Psoas muscle (tissue), 8 donors: ENCODE measurements around the gene AP1B1. TPM values are rescaled to one million over a fixed set of nuclear protein-coding genes. Genes with fewer than 3 reads are reported as not detected.

Experiments
- ATAC-seq, 4 donors: fragments of 200-7000 bp; cut with Tn5 transposase; one replicate each; pipeline ENCODE4 v1.9.1; 2020; ENCODE audit warnings: moderate library complexity in 3 of 4, mild to moderate bottlenecking in 2 of 4
- DNase-seq, 2 donors: peaks; one replicate each; pipeline ENCODE4 v3.0.0-alpha.2; 2020
- H3K27ac ChIP-seq: fragments of 200-600 bp; one replicate; pipeline ENCODE4 v1.8.0; 2022
- H3K27me3 ChIP-seq, 3 donors: fragments of 200-600 bp in 1 of 3; one replicate each; pipeline versions ENCODE4 v1.6.1 to v1.8.0; 2013 to 2022; ENCODE audit warnings: low read length in 2 of 3, mild to moderate bottlenecking in 2 of 3, moderate library complexity in 1 of 3; ENCODE audit not compliant: insufficient read depth in 3 of 3
- H3K36me3 ChIP-seq, 2 donors: fragments of 200-600 bp in 1 of 2; one replicate each; pipeline versions ENCODE4 v1.6.1 to v1.8.0; 2013 to 2022; ENCODE audit warnings: low read depth in 1 of 2, mild to moderate bottlenecking in 1 of 2, moderate library complexity in 1 of 2; ENCODE audit not compliant: insufficient read depth in 1 of 2
- H3K4me1 ChIP-seq: fragments of 200-600 bp; one replicate; pipeline ENCODE4 v1.8.0; 2022
- H3K4me3 ChIP-seq: fragments of 200-600 bp; one replicate; pipeline ENCODE4 v1.8.0; 2022; ENCODE audit warnings: mild to moderate bottlenecking
- H3K9me3 ChIP-seq: fragments of 200-600 bp; one replicate; pipeline ENCODE4 v1.8.0; 2022
- WGBS, 3 donors: extraction: QIAGEN DNeasy Blood & Tissue Kit; methylation state at CpG; one replicate each; pipeline versions ENCODE4 v1.1.6 to v1.1.7; 2013; 5-methylcytosine and 5-hydroxymethylcytosine counted together
- intact Hi-C, 2 donors: fragments of 100-400 bp; cut with DNase I; formaldehyde crosslinking; loops; one replicate each; pipeline versions ENCODE4 v1.11.0 to v1.14.2; 2022
- polyA plus RNA-seq, 3 donors: library from polyadenylated mRNA; stranded (reverse); fragments of 200-250 nt; gene quantifications; one replicate each; pipeline ENCODE4 v1.2.3, GENCODE V29; 2013
- total RNA-seq, 4 donors: library from RNA; stranded (reverse); fragmentation: NEBNext Ultra II Directional in 2 of 4; extraction: Animal tissue kit (Norgen Biotek cat#: 25700) in 2 of 4; gene quantifications; one replicate each; pipeline versions ENCODE4 v1.2.1 to v1.2.4, GENCODE V29; 2021 to 2023
- TF ChIP-seq, protein P1 (sequence below): fragments of 200-600 bp; IDR thresholded peaks from one replicate; pipeline ENCODE4 v1.8.0; 2022; ENCODE audit warnings: antibody characterized with exemption
- donor health status: healthy with polysubstance abuse.
- donor health status: DM: no; HTN: no; CAD: no; lungs with moderate emphysema.
- donor health status: Bipolar disorder and iron deficiency.
- donor health status: healthy.
- donor health status: DM: yes; HTN: yes; CAD: no.
- donor health status: DM: no; HTN: no; CAD: no.
- donor health status: DM: no; HTN: no; CAD: no.
- donor health status: DM: yes; HTN: yes; CAD: no.

The AP1B1 gene
- total and polyA plus RNA-seq, 7 donors = 17.5 to 35.3 (median 30.6) TPM

DNA sequence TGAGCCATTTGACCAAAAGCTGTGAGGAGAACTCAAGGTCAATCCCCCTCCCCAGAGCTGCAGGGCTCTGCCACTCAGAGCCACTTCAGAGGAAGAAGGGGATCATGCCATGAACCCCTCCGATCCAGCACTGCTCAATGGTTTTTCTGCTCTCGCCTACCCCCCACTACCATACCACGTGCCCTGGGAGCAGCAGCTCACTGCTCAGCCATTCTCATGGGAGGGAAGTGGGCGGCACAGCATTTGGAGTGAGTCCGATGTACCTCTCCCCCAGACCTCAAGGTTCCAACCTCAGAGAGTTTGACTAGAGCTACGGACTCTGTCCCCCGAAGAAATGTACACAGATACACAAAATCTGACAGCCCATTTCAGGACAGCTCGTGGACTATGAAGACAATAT, 34.5 kb downstream of the AP1B1 start:
- Histone ChIP-seq H3K4me3 (no peak overlapping the region), H3K9me3 (no peaks in the 10 kb centered on the region), H3K4me1 (peaks cover 23% of the 10 kb centered on the region), H3K36me3 (peaks cover 6 to 92% of the 10 kb centered on the region in 2 donors), H3K27me3 (no peaks in the 10 kb centered on the region), H3K27ac (peak overlapping the region; percentile 54)
- TF ChIP-seq, protein P1, sequence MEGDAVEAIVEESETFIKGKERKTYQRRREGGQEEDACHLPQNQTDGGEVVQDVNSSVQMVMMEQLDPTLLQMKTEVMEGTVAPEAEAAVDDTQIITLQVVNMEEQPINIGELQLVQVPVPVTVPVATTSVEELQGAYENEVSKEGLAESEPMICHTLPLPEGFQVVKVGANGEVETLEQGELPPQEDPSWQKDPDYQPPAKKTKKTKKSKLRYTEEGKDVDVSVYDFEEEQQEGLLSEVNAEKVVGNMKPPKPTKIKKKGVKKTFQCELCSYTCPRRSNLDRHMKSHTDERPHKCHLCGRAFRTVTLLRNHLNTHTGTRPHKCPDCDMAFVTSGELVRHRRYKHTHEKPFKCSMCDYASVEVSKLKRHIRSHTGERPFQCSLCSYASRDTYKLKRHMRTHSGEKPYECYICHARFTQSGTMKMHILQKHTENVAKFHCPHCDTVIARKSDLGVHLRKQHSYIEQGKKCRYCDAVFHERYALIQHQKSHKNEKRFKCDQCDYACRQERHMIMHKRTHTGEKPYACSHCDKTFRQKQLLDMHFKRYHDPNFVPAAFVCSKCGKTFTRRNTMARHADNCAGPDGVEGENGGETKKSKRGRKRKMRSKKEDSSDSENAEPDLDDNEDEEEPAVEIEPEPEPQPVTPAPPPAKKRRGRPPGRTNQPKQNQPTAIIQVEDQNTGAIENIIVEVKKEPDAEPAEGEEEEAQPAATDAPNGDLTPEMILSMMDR = no peak
- DNase-seq (peak in 1 of 2 donors; percentile 38), ATAC-seq (no peak)
- intact Hi-C loops = no loop called here
- WGBS, 3 donors = 95 to 97% (median 97%) methylated on average over 8 of the region's 8 CpGs

DNA sequence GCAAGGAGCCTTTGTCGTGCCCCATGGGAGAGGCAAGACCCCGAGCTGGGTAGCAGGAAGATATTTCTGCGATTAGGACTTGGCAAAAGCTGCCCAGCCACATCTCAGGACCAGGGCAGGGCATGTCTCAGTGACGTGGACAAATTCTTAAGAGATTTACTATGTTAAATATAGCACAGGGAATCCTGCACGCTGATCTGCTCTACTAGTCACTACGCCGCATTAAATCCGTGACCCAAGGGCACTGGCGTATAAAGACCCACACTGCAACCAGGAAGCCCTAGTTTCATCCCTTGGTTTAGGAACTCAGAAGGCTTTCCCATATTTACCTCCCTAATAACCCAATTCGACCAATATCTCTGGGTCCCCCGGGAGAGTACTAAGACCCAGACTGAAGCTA, 35.1 kb downstream of the AP1B1 start:
- peak overlapping the region; percentile 69 for H3K27ac ChIP-seq
- no peaks in the 10 kb centered on the region for H3K9me3 ChIP-seq
- H3K4me1 ChIP-seq = peaks cover 27% of the 10 kb centered on the region
- TF ChIP-seq, protein P1 = no peak
- H3K36me3 ChIP-seq = peaks cover 6 to 92% of the 10 kb centered on the region in 2 donors
- WGBS, 3 donors = 43 to 78% (median 53%) methylated on average over 11 of the region's 11 CpGs
- no peaks in the 10 kb centered on the region for H3K27me3 ChIP-seq
- intact Hi-C loops = no loop called here
- H3K4me3 ChIP-seq = no peak overlapping the region
- ATAC-seq (peak; percentile 60 to 82 (median 76)), DNase-seq (peak in 1 of 2 donors; percentile 53)

DNA sequence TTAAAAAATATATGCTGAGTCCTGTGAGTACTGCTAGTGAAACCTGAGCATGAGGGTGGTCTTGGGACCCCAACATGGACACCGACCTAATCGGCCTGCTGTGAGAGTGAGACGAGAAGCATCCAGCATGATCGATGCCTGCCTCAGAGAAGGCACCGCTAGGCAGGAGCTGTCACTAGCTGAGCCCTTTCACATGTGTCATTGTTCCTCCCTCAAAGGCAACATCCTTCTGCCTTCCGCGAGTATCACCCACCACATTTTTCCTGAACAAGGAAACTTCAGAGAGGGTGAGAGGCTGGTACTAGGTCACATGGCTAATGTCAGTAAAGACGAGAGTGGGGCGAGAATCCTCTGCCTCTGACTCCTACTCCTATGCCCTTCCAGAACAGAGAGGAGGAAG, 35.6 kb downstream of the AP1B1 start:
- Histone ChIP-seq H3K27ac (peak overlapping the region; percentile 69), H3K36me3 (peaks cover 6 to 92% of the 10 kb centered on the region in 2 donors), H3K9me3 (no peaks in the 10 kb centered on the region), H3K27me3 (no peaks in the 10 kb centered on the region), H3K4me1 (peaks cover 32% of the 10 kb centered on the region), H3K4me3 (no peak overlapping the region)
- DNase-seq (peak in 1 of 2 donors; percentile 38), ATAC-seq (peak in 1 of 4 donors; percentile 1)
- intact Hi-C loops = no loop called here
- TF ChIP-seq, protein P1 = no peak
- WGBS, 3 donors = 77 to 85% (median 82%) methylated on average over 9 of the region's 9 CpGs

DNA sequence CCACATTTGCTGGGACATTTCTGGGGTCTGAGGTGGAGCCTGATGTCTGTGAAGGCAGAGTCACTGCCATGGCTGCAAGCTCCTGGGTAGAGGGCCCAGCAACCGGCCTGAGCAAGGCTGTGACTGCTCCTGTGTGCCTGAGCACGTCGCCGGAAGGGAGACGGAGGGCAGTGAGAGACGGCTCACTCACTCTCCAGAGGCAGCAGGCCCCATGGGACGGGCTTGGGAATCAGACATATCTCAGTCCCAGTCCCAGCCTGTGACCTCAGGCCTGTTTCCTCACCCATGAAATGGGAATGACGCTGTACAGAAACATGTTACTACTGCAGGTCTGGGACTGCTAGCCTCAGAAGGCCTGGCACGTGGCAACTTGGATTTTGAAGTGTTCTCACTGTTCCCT, 36.5 kb downstream of the AP1B1 start:
- H3K4me1 ChIP-seq = peaks cover 41% of the 10 kb centered on the region
- no peaks in the 10 kb centered on the region for H3K27me3 ChIP-seq
- no peak overlapping the region for H3K27ac ChIP-seq
- intact Hi-C loops = no loop called here
- H3K4me3 ChIP-seq = no peak overlapping the region
- DNase-seq = peak in 1 of 2 donors; percentile 40
- TF ChIP-seq, protein P1 = no peak
- WGBS, 3 donors = 84 to 95% (median 87%) methylated on average over 9 of the region's 9 CpGs
- ATAC-seq = no peak
- H3K9me3 ChIP-seq = no peaks in the 10 kb centered on the region
- peaks cover 6 to 97% of the 10 kb centered on the region in 2 donors for H3K36me3 ChIP-seq

DNA sequence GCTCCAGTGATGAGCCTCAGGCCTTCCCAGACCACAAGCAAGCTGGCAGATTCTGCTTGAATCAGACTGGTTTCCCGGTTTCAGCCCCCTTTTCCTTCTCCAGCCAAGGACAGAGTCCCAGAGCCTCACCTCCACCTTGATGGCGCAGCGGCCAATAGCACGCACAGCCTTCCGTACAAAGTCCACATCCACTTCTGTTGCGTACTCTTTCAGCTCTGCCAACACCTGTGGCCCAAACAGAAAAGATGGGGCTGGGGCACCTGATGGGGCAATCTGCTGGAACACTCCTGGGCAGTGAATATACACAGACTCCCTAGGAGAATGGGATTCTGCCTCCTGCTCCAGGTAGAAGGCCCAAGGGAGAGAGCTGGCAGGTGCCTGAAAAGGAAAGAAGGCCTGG, 37.3 kb downstream of the AP1B1 start:
- H3K27ac ChIP-seq = no peak overlapping the region
- ATAC-seq (no peak), DNase-seq (peak in 1 of 2 donors; percentile 6)
- H3K4me3 ChIP-seq = no peak overlapping the region
- intact Hi-C loops = no loop called here
- 95 to 98% (median 96%) methylated on average over 6 of the region's 6 CpGs for WGBS, 3 donors
- no peaks in the 10 kb centered on the region for H3K9me3 ChIP-seq
- TF ChIP-seq, protein P1 = no peak
- peaks cover 6 to 89% of the 10 kb centered on the region in 2 donors for H3K36me3 ChIP-seq
- no peaks in the 10 kb centered on the region for H3K27me3 ChIP-seq
- H3K4me1 ChIP-seq = peaks cover 50% of the 10 kb centered on the region
